ENCODE results near the gene KSR2.

DNA sequence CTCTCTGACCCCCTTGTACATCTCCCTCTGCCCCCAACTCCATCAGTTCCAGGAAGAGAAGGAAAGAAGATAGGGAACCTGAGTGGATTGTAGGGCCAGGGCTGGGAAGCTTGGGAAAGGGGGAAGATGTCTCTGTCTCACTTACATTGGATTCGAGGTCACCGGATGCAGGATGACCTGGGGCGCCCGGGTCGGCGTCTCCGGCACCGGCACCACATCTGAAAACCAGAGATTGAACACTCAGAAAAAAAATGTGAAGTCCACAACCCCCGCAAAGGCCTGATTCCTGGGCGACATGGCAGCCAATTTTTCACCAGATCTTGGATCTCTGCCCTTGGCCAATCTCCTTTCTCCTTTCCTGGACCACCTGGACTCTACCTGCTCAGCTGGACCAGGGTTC is 438.0 kb downstream of the KSR2 start:
- TF ChIP-seq, protein P1, sequence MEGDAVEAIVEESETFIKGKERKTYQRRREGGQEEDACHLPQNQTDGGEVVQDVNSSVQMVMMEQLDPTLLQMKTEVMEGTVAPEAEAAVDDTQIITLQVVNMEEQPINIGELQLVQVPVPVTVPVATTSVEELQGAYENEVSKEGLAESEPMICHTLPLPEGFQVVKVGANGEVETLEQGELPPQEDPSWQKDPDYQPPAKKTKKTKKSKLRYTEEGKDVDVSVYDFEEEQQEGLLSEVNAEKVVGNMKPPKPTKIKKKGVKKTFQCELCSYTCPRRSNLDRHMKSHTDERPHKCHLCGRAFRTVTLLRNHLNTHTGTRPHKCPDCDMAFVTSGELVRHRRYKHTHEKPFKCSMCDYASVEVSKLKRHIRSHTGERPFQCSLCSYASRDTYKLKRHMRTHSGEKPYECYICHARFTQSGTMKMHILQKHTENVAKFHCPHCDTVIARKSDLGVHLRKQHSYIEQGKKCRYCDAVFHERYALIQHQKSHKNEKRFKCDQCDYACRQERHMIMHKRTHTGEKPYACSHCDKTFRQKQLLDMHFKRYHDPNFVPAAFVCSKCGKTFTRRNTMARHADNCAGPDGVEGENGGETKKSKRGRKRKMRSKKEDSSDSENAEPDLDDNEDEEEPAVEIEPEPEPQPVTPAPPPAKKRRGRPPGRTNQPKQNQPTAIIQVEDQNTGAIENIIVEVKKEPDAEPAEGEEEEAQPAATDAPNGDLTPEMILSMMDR (conservative IDR thresholded peaks at IDR 0.05; ENCODE audit: low read length) = no peak
- TF ChIP-seq EZH2phosphoT487 (IDR thresholded peaks at IDR 0.05; ENCODE audit: borderline replicate concordance, low read depth, low read length) = no peak

Measured in OCI-LY7 (cell line).